HCT116 (cell line): ENCODE results near the gene TNNC1. TPM values are rescaled to one million over a fixed set of nuclear protein-coding genes. Genes with fewer than 3 reads are reported as not detected.

Experiments
- ATAC-seq: fragments of 200-7000 bp; cut with Tn5 transposase; 2 replicates; pipeline ENCODE4 v1.9.1; 2020; ENCODE audit warnings: mild to moderate bottlenecking, moderate library complexity
- BruUV-seq: library from RNA; stranded (reverse); fragments of 400-500 nt; replicated peaks from 2 replicates; lab custom pipeline; 2021; lab: Mats Ljungman, UMichigan
- CTCF ChIA-PET: fragments of 300-600 bp; sonication (Branson Sonifier 250); formaldehyde crosslinking; loops from one replicate; lab custom pipeline; 2021; ENCODE audit warnings: antibody characterized with exemption; lab: Charles Lee
- POLR2A ChIA-PET: fragments of 300-600, 350-600 bp; sonication (Branson Sonifier 250); formaldehyde crosslinking; loops from one replicate; lab custom pipeline; 2021; ENCODE audit warnings: antibody characterized with exemption; lab: Charles Lee
- RAD21 ChIA-PET, 2 experiments: fragments of 300-600 bp; sonication (Branson Sonifier 250); formaldehyde crosslinking; loops; one replicate each; lab custom pipeline; 2023; ENCODE audit warnings: low total read pairs in 2 of 2; ENCODE audit not compliant: uncharacterized antibody in 2 of 2, unreplicated experiment in 2 of 2, low non-redundant PET in 1 of 2; lab: Charles Lee
- DNase-seq: peaks from one replicate; pipeline ENCODE4 v3.0.0-alpha.2; 2010; ENCODE audit warnings: low read depth, low spot score
- H2AFZ ChIP-seq: fragments of 200-600 bp; shearing (Covaris generic), sonication (generic); 2 replicates; pipeline ENCODE4 v1.6.1; 2017; ENCODE audit warnings: low read depth, mixed run types, mixed read lengths, antibody characterized with exemption, low read length; ENCODE audit not compliant: poor library complexity, severe bottlenecking
- H3K27ac ChIP-seq: 2 replicates; pipeline ENCODE4 v1.5.1; 2012; ENCODE audit warnings: low read depth, low read length
- H3K27me3 ChIP-seq: fragments of 200-600 bp; sonication (generic); 2 replicates; pipeline ENCODE4 v1.6.1; 2016; ENCODE audit warnings: mixed run types, low read length, mixed read lengths; ENCODE audit not compliant: insufficient read depth
- H3K36me3 ChIP-seq, 2 experiments: fragments of 200-500 bp in 1 of 2; fragments of 200-600 bp in 1 of 2; sonication (Bioruptor generic) in 1 of 2; sonication (generic) in 1 of 2; 2 replicates each; pipeline versions ENCODE4 v1.5.1 to v1.6.1; 2014 to 2016; ENCODE audit warnings: low read length in 2 of 2, inconsistent platforms in 1 of 2, mixed read lengths in 1 of 2, mixed run types in 1 of 2; ENCODE audit not compliant: insufficient read depth in 2 of 2, control insufficient read depth in 1 of 2
- H3K4me1 ChIP-seq, 2 experiments: fragments of 200-600 bp in 1 of 2; sonication (generic) in 1 of 2; 2 replicates each; pipeline versions ENCODE4 v1.5.1 to v1.6.1; 2012 to 2017; ENCODE audit warnings: low read length in 2 of 2, inconsistent platforms in 1 of 2, mild to moderate bottlenecking in 1 of 2, mixed read lengths in 1 of 2, mixed run types in 1 of 2, moderate library complexity in 1 of 2; ENCODE audit not compliant: insufficient read depth in 2 of 2, control insufficient read depth in 1 of 2
- H3K4me2 ChIP-seq: fragments of 200-600 bp; sonication (generic); 2 replicates; pipeline ENCODE4 v1.6.1; 2017; ENCODE audit warnings: mixed run types, low read length, mixed read lengths
- H3K4me3 ChIP-seq, 2 experiments: fragments of 200-600 bp in 1 of 2; sonication (generic) in 1 of 2; replicated peaks in 1 of 2; 2 replicates each; pipeline ENCODE4 v1.5.1; 2011 to 2016; ENCODE audit warnings: low read length in 2 of 2, control low read depth in 1 of 2, low read depth in 1 of 2, mild to moderate bottlenecking in 1 of 2, mixed read lengths in 1 of 2, mixed run types in 1 of 2
- H3K79me2 ChIP-seq: fragments of 200-600 bp; sonication (generic); 2 replicates; pipeline ENCODE4 v1.6.1; 2017; ENCODE audit warnings: mild to moderate bottlenecking, mixed run types, low read length, moderate library complexity, mixed read lengths; ENCODE audit not compliant: insufficient read depth
- H3K9ac ChIP-seq: fragments of 200-600 bp; sonication (generic); 2 replicates; pipeline ENCODE4 v1.6.1; 2016; ENCODE audit warnings: low read length, mixed read lengths
- H3K9me2 ChIP-seq: fragments of 200-600 bp; sonication (generic), shearing (Covaris generic); 2 replicates; pipeline ENCODE4 v1.6.1; 2017; ENCODE audit warnings: mixed run types, mild to moderate bottlenecking, moderate library complexity; ENCODE audit not compliant: insufficient read depth
- H3K9me3 ChIP-seq, 2 experiments: fragments of 200-500 bp in 1 of 2; fragments of 200-600 bp in 1 of 2; sonication (Bioruptor generic) in 1 of 2; sonication (generic) in 1 of 2; 2 replicates each; pipeline ENCODE4 v1.6.1; 2014 to 2017; ENCODE audit warnings: low read length in 2 of 2, mixed read lengths in 2 of 2, inconsistent platforms in 1 of 2, low read depth in 1 of 2, mild to moderate bottlenecking in 1 of 2, mixed run types in 1 of 2, moderate library complexity in 1 of 2; ENCODE audit not compliant: control insufficient read depth in 1 of 2, insufficient read depth in 1 of 2
- H4K20me1 ChIP-seq: fragments of 200-600 bp; sonication (generic), shearing (Covaris generic); 2 replicates; pipeline ENCODE4 v1.6.1; 2017; ENCODE audit warnings: mixed run types, mild to moderate bottlenecking, moderate library complexity; ENCODE audit not compliant: insufficient read depth
- CBX3 ChIP-seq: IDR thresholded peaks from 2 replicates; pipeline ENCODE4 v1.6.1; 2012; ENCODE audit warnings: low read depth
- CEBPB ChIP-seq: IDR thresholded peaks from 2 replicates; pipeline ENCODE4 v1.6.1; 2012; ENCODE audit warnings: low read depth
- EGR1 ChIP-seq: IDR thresholded peaks from 2 replicates; pipeline ENCODE4 v1.6.1; 2012; ENCODE audit warnings: low read depth
- EZH2 ChIP-seq: fragments of 200-600 bp; sonication (generic); IDR thresholded peaks from 2 replicates; pipeline ENCODE4 v1.6.1; 2017; ENCODE audit warnings: antibody characterized with exemption, mixed run types
- EZH2phosphoT487 ChIP-seq: fragments of 200-600 bp; IDR thresholded peaks from 2 replicates; pipeline ENCODE4 v1.6.1; 2018; ENCODE audit warnings: antibody characterized with exemption, borderline replicate concordance
- POLR2A ChIP-seq: IDR thresholded peaks from 2 replicates; pipeline ENCODE4 v1.7.0; 2011; ENCODE audit warnings: borderline replicate concordance; ENCODE audit not compliant: insufficient read depth, insufficient read length; ENCODE audit errors: extremely low read depth
- POLR2AphosphoS5 ChIP-seq: IDR thresholded peaks from 2 replicates; pipeline ENCODE4 v1.6.1; 2011; ENCODE audit warnings: mild to moderate bottlenecking, low read depth, low read length, moderate library complexity
- RAD21 ChIP-seq: IDR thresholded peaks from 2 replicates; pipeline ENCODE4 v1.6.1; 2012; ENCODE audit warnings: low read depth, mild to moderate bottlenecking
- SIN3A ChIP-seq: IDR thresholded peaks from 2 replicates; pipeline ENCODE4 v1.6.1; 2012; ENCODE audit warnings: low read depth
- TCF7L2 ChIP-seq: IDR thresholded peaks from 2 replicates; pipeline ENCODE4 v1.7.0; 2011; ENCODE audit warnings: borderline replicate concordance, inconsistent platforms; ENCODE audit not compliant: insufficient read depth, insufficient read length; ENCODE audit errors: extremely low read depth
- intact Hi-C: fragments of 100-400 bp; cut with micrococcal nuclease; formaldehyde crosslinking; loops from 2 replicates; pipeline ENCODE4 v1.10.0; 2022
- total RNA-seq: library from RNA; stranded (reverse); gene quantifications from one replicate; pipeline ENCODE4 v1.2.1, GENCODE V29; 2021; ENCODE audit not compliant: unreplicated experiment
- TF ChIP-seq, protein P1 (sequence below): IDR thresholded peaks from 2 replicates; pipeline ENCODE4 v1.6.1; 2012
- TF ChIP-seq, protein P2 (sequence below): IDR thresholded peaks from 2 replicates; pipeline ENCODE4 v1.6.1; 2012; ENCODE audit warnings: low read depth
- TF ChIP-seq, protein P3 (sequence below): IDR thresholded peaks from 2 replicates; pipeline ENCODE4 v1.6.1; 2012

The TNNC1 gene
- total RNA-seq, 1 experiment from 2014 or later, result 2.2 TPM

DNA sequence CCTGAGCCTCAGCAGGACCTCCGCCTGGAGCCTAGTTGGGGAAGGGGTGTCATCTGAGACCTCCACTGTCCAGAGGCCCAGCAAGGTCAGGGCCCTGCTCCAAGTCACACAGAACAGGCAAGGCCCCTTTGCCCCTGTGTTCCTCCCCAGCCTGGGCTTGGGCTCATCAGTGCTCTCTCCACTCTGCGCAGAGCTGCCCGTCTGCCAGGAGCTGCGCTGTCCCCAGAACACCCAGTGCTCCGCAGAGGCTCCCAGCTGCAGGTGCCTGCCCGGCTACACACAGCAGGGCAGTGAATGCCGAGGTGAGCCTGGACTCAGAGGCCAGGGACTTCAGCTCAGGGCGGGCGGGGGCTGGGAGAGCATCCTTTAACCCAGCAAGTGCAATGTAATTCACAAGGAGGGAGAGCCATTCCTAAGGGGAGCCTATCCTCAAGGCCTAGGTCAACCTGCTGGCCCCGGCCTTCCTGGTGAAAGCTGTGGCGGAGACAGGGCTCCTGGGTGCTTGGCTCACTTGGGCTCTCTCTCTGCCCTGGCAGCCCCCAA lies 49.0 kb upstream of the TNNC1 start:
- ChIA-PET RAD21 (no interaction called here), POLR2A (no interaction called here), CTCF (no interaction called here)
- H4K20me1 ChIP-seq, result no peaks in the 10 kb centered on the region
- intact Hi-C loops, result no loop called here
- H3K9me3 ChIP-seq, result no peaks in the 10 kb centered on the region
- ATAC-seq (peak; percentile 34; the same call in 1 of the 2 replicates), DNase-seq (no peak)
- no peak overlapping the region for H3K4me3 ChIP-seq
- no peak overlapping the region for H3K27ac ChIP-seq
- no peak overlapping the region for H2AFZ ChIP-seq
- no peaks in the 10 kb centered on the region for H3K79me2 ChIP-seq
- no peaks in the 10 kb centered on the region for H3K9me2 ChIP-seq
- TF ChIP-seq, protein P1, sequence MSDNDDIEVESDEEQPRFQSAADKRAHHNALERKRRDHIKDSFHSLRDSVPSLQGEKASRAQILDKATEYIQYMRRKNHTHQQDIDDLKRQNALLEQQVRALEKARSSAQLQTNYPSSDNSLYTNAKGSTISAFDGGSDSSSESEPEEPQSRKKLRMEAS, result no peak
- no peak for TF ChIP-seq POLR2AphosphoS5
- no TSS peak for BruUV-seq
- no peaks in the 10 kb centered on the region for H3K36me3 ChIP-seq
- H3K4me1 ChIP-seq, result peaks cover 3 to 4% of the 10 kb centered on the region in 2 experiments; a peak in 2 of 4 replicates
- H3K27me3 ChIP-seq, result no peaks in the 10 kb centered on the region
- H3K4me2 ChIP-seq, result no peak overlapping the region
- H3K9ac ChIP-seq, result no peak overlapping the region

DNA sequence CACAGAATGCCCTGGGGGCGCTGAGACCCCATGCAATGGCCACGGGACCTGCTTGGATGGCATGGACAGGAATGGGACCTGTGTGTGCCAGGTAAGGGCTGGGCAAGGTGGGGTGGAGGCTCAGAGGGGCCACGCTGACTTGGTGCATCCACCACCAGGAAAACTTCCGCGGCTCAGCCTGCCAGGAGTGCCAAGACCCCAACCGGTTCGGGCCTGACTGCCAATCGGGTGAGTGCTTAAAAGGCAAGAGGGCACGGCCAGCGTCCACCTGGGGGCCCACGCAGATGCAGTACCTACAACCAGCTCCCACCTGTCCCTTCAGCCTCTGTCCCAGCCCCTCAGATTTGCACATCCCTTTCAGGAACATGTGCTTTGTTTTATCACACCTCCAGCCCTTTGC lies 48.2 kb upstream of the TNNC1 start:
- TF ChIP-seq POLR2A, result no peak
- TF ChIP-seq, protein P1, result no peak
- no peak for TF ChIP-seq SIN3A
- TF ChIP-seq TCF7L2, result no peak
- TF ChIP-seq EGR1, result no peak
- no peak for TF ChIP-seq CEBPB
- no peak for TF ChIP-seq EZH2
- TF ChIP-seq, protein P2, sequence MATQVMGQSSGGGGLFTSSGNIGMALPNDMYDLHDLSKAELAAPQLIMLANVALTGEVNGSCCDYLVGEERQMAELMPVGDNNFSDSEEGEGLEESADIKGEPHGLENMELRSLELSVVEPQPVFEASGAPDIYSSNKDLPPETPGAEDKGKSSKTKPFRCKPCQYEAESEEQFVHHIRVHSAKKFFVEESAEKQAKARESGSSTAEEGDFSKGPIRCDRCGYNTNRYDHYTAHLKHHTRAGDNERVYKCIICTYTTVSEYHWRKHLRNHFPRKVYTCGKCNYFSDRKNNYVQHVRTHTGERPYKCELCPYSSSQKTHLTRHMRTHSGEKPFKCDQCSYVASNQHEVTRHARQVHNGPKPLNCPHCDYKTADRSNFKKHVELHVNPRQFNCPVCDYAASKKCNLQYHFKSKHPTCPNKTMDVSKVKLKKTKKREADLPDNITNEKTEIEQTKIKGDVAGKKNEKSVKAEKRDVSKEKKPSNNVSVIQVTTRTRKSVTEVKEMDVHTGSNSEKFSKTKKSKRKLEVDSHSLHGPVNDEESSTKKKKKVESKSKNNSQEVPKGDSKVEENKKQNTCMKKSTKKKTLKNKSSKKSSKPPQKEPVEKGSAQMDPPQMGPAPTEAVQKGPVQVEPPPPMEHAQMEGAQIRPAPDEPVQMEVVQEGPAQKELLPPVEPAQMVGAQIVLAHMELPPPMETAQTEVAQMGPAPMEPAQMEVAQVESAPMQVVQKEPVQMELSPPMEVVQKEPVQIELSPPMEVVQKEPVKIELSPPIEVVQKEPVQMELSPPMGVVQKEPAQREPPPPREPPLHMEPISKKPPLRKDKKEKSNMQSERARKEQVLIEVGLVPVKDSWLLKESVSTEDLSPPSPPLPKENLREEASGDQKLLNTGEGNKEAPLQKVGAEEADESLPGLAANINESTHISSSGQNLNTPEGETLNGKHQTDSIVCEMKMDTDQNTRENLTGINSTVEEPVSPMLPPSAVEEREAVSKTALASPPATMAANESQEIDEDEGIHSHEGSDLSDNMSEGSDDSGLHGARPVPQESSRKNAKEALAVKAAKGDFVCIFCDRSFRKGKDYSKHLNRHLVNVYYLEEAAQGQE, result no peak
- TF ChIP-seq RAD21, result no peak
- TF ChIP-seq CBX3, result no peak
- TF ChIP-seq, protein P3, sequence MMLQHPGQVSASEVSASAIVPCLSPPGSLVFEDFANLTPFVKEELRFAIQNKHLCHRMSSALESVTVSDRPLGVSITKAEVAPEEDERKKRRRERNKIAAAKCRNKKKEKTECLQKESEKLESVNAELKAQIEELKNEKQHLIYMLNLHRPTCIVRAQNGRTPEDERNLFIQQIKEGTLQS, result no peak
- no peak for TF ChIP-seq EZH2phosphoT487
- no peak for ATAC-seq
- ChIA-PET RAD21 (no interaction called here), POLR2A (no interaction called here), CTCF (no interaction called here)
- no peak for DNase-seq
- H3K4me2 ChIP-seq, result no peak overlapping the region
- no peaks in the 10 kb centered on the region for H3K36me3 ChIP-seq
- no peak overlapping the region for H3K9ac ChIP-seq
- intact Hi-C loops, result no loop called here
- H3K4me1 ChIP-seq, result no peaks in the 10 kb centered on the region
- H3K9me3 ChIP-seq, result no peaks in the 10 kb centered on the region
- H3K9me2 ChIP-seq, result no peaks in the 10 kb centered on the region
- no peaks in the 10 kb centered on the region for H4K20me1 ChIP-seq
- no peak overlapping the region for H2AFZ ChIP-seq
- no TSS peak for BruUV-seq
- H3K4me3 ChIP-seq, result no peak overlapping the region
- no peaks in the 10 kb centered on the region for H3K79me2 ChIP-seq
- no peak overlapping the region for H3K27ac ChIP-seq
- no peaks in the 10 kb centered on the region for H3K27me3 ChIP-seq
